Tibial artery (tissue), 4 donors: ENCODE measurements around the gene PDE2A.

Experiments used
- DNase-seq, 2 donors: peaks; one replicate each; pipeline ENCODE4 v3.0.0-alpha.2; 2019
- H3K27ac ChIP-seq, 2 donors: fragments of 200-600 bp; sonication (generic) in 1 of 2; 1 replicate in 1 of 2; 2 replicates in 1 of 2; pipeline ENCODE4 v1.5.1; 2018 to 2019; ENCODE audit warnings: mild to moderate bottlenecking in 1 of 2
- H3K27me3 ChIP-seq, 2 donors: fragments of 200-600 bp; sonication (generic) in 1 of 2; one replicate each; pipeline versions ENCODE4 v1.5.1 to v1.6.0; 2016 to 2019
- H3K36me3 ChIP-seq, 3 donors: fragments of 200-600 bp; sonication (generic) in 2 of 3; one replicate each; pipeline ENCODE4 v1.5.1; 2016 to 2019; ENCODE audit warnings: mild to moderate bottlenecking in 2 of 3
- H3K4me1 ChIP-seq, 4 donors: fragments of 200-600 bp; sonication (generic) in 2 of 4; 1 replicate in 3 of 4; 2 replicates in 1 of 4; pipeline ENCODE4 v1.5.1; 2016 to 2019
- H3K4me3 ChIP-seq, 2 donors: fragments of 200-600 bp; sonication (generic) in 1 of 2; 1 replicate in 1 of 2; 2 replicates in 1 of 2; pipeline ENCODE4 v1.5.1; 2018 to 2019; ENCODE audit warnings: mild to moderate bottlenecking in 2 of 2
- H3K9me3 ChIP-seq, 3 donors: fragments of 200-600 bp; sonication (generic) in 1 of 3; one replicate each; pipeline ENCODE4 v1.5.1; 2016 to 2019
- intact Hi-C: fragments of 100-400 bp; cut with DNase I; formaldehyde crosslinking; loops from one replicate; pipeline ENCODE4 v1.15.0; 2023; ENCODE audit warnings: low total_unique reads
- TF ChIP-seq, protein P1 (sequence below), 2 experiments: fragments of 200-600 bp in 1 of 2; fragments of 450-650 bp in 1 of 2; IDR thresholded peaks; one replicate each; pipeline ENCODE4 v1.5.1; 2017 to 2019; ENCODE audit warnings: antibody characterized with exemption in 2 of 2, mild to moderate bottlenecking in 1 of 2, moderate library complexity in 1 of 2

Gene PDE2A

DNA sequence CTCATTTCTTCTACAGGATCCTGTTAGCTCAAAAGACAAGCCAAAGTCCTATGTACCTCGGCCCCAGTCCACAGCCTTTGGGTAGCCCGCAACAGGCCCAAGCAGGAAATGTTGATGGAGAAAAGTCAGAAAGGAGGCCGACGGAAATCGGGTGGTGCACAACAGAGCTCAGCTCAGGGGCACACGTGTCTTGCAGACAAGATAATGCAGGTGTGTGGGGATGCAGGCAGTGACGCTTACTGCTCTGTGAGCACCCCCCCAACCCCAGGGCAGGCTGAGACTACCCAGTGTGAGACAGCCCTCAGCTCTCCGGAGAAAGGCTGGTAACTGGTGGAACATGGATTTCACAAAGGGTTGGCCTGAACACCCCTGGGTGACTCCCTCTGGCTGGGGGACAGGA lies 4.3 kb upstream of the PDE2A start:
- H3K36me3 ChIP-seq = no peaks in the 10 kb centered on the region
- TF ChIP-seq, protein P1, sequence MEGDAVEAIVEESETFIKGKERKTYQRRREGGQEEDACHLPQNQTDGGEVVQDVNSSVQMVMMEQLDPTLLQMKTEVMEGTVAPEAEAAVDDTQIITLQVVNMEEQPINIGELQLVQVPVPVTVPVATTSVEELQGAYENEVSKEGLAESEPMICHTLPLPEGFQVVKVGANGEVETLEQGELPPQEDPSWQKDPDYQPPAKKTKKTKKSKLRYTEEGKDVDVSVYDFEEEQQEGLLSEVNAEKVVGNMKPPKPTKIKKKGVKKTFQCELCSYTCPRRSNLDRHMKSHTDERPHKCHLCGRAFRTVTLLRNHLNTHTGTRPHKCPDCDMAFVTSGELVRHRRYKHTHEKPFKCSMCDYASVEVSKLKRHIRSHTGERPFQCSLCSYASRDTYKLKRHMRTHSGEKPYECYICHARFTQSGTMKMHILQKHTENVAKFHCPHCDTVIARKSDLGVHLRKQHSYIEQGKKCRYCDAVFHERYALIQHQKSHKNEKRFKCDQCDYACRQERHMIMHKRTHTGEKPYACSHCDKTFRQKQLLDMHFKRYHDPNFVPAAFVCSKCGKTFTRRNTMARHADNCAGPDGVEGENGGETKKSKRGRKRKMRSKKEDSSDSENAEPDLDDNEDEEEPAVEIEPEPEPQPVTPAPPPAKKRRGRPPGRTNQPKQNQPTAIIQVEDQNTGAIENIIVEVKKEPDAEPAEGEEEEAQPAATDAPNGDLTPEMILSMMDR (IDR thresholded peaks at IDR 0.05) = no peak
- peaks cover 0 to 3% (median 0%) of the 10 kb centered on the region in 4 donors for H3K4me1 ChIP-seq
- DNase-seq = no peak
- peaks cover 0 to 73% of the 10 kb centered on the region in 2 donors for H3K27me3 ChIP-seq
- H3K27ac ChIP-seq = no peak overlapping the region
- intact Hi-C loops = no loop called here
- no peak overlapping the region for H3K4me3 ChIP-seq
- no peaks in the 10 kb centered on the region for H3K9me3 ChIP-seq

DNA sequence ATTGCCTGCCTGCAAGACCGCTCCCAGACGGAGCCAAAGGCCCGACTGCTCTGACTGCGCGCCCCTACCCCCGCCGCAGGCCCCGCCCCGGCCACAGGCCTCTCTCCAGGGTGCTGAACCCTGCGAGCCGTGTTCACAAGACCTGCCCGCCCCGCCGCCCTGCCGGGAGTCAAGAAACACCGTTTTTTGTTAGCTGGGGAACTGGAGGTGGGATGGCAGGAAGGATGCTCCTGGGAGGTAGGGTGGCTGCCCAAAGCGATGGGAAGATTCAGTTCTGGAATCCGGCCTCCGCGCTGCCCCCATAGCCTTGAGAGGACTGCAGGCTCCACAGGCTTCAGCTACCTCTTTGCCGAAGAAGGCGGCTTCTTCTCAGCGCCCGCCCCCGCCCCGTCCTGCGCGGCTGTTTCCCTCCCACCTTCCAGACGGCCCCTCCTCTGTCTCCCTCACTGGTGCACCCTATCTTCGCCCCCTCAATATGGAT lies 2.7 kb upstream of the PDE2A start:
- peak in 1 of 2 donors; percentile 58 for DNase-seq
- peaks cover 0 to 3% (median 0%) of the 10 kb centered on the region in 4 donors for H3K4me1 ChIP-seq
- H3K27me3 ChIP-seq = peaks cover 0 to 89% of the 10 kb centered on the region in 2 donors
- H3K36me3 ChIP-seq = no peaks in the 10 kb centered on the region
- intact Hi-C loops = no loop called here
- no peaks in the 10 kb centered on the region for H3K9me3 ChIP-seq
- no peak overlapping the region for H3K27ac ChIP-seq
- H3K4me3 ChIP-seq = no peak overlapping the region
- TF ChIP-seq, protein P1 (IDR thresholded peaks at IDR 0.05) = no peak

DNA sequence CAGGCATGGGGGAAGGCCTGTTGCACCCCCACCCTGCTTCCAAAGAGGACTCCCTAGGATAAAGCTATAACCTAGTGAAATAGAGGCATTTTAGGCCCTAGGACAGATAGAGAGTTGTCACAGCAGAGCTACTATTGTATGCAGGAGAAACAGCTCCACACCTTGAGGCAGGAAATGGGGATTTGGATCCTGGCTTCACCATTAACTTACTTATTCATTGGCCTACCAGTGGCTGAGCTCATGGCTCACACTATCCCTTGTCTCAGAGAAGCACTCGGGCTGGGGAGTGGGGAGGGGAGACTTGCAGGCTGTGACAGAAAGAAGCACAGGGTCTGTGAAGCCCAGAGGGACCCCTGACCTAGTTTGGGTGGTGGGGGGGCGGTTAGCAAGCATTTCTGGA lies 999 bp upstream of the PDE2A start:
- TF ChIP-seq, protein P1 (IDR thresholded peaks at IDR 0.05) = no peak
- Histone ChIP-seq H3K4me3 (no peak overlapping the region), H3K9me3 (no peaks in the 10 kb centered on the region), H3K4me1 (peaks cover 0 to 3% (median 0%) of the 10 kb centered on the region in 4 donors), H3K27me3 (peaks cover 0 to 98% of the 10 kb centered on the region in 2 donors), H3K36me3 (no peaks in the 10 kb centered on the region), H3K27ac (no peak overlapping the region)
- intact Hi-C loops = no loop called here
- no peak for DNase-seq

DNA sequence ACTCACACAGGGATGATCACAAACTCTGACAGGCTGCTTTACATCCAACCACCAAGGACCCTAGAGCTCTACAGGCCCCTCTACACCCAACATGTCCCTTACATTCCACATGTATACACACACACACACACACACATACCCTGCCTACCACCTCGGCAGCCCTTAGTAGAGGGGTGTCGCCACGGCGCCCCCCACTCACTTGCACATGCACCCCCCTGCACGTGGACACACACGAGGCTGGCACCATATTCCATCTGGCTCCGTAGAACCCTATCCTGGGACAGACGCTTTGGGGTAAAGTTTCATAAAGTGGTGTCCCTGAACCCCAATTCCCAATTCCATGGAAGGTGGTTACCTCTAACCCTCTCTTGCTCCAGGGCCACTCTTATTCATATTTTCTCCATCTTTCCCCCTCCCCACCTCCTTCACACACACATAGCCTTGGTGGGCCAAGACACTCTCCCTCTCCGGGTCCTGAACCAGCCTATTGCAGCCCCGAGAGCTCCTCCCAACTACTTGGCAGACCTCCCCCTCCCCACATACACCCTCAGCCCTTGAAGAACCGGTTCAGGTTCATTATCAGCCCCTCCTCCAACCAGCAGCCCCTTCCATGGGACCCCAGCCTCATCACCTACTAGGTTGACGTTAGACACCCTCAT lies 809 bp downstream of the PDE2A start:
- Histone ChIP-seq H3K27me3 (peaks cover 0 to 96% of the 10 kb centered on the region in 2 donors), H3K9me3 (no peaks in the 10 kb centered on the region), H3K36me3 (no peaks in the 10 kb centered on the region), H3K4me1 (peaks cover 0 to 3% (median 0%) of the 10 kb centered on the region in 4 donors), H3K27ac (no peak overlapping the region), H3K4me3 (no peak overlapping the region)
- no peak for DNase-seq
- TF ChIP-seq, protein P1 (IDR thresholded peaks at IDR 0.05) = no peak
- intact Hi-C loops = no loop called here

DNA sequence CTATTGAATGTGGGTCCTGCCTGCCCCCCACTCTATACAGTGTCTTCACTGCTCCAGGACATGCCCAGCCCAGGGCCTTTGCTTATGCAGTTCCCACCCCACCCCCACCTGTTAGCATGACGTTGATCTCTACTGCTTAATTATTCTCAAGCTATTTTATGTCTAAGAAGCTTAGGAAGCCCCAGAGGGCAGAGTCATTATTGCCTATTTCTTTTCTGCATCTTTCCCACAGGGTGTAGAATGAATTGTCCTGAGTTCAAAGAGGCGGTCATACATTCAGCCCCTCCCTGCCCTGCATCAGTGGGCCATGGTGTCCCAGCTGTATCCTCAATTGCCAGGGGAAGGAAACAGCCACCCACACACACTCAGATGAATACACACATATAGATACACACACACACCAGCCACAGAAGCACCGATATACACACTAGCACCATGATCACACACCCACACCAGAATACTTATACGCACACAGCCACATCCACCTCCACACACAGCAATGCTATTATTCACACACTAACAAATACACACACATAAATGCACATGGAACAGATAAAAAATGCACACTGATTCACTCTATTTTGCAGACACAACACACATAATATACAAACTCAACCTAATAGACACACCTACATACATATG lies 1.5 kb downstream of the PDE2A start:
- H3K9me3 ChIP-seq = peaks cover 0 to 4% (median 4%) of the 10 kb centered on the region in 3 donors
- no peak overlapping the region for H3K4me3 ChIP-seq
- H3K4me1 ChIP-seq = peaks cover 0 to 3% (median 0%) of the 10 kb centered on the region in 4 donors
- peaks cover 0 to 91% of the 10 kb centered on the region in 2 donors for H3K27me3 ChIP-seq
- no peak for DNase-seq
- H3K27ac ChIP-seq = no peak overlapping the region
- intact Hi-C loops = no loop called here
- TF ChIP-seq, protein P1 (IDR thresholded peaks at IDR 0.05) = no peak
- no peaks in the 10 kb centered on the region for H3K36me3 ChIP-seq
